ENCODE measurements around the gene TMEM147.

The TMEM147 gene

GRCh38 chr19:35529241-35530218 lies 15.9 kb upstream of the TMEM147 start:
- TF ChIP-seq ZNF274 (IDR thresholded peaks at IDR 0.05; ENCODE audit: low read depth, low read length): no peak
- no peak overlapping the region for H3K4me3 ChIP-seq (ENCODE audit: low read length)

DNA sequence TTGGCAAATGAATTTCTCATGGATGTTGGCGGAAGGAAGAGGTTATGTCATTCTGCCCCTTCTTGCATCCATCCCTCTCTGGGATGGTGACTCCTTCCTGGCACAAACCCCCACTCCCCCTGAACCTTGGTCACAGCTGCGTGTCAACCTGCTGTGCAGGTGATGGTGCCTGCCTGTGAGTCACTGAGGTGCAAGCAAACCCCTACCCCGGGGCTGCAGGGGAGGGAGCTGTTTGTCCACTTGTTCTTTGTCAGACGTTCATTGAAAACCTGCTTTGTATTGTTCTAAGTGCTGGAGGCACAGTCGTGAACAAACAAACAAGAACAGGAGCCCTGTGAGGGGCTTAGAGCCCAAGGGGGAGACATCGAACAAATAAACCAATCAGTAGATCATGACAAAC lies 14.1 kb upstream of the TMEM147 start:
- H3K4me3 ChIP-seq (ENCODE audit: low read length): no peak overlapping the region
- TF ChIP-seq ZNF274 (IDR thresholded peaks at IDR 0.05; ENCODE audit: low read depth, low read length): no peak

DNA sequence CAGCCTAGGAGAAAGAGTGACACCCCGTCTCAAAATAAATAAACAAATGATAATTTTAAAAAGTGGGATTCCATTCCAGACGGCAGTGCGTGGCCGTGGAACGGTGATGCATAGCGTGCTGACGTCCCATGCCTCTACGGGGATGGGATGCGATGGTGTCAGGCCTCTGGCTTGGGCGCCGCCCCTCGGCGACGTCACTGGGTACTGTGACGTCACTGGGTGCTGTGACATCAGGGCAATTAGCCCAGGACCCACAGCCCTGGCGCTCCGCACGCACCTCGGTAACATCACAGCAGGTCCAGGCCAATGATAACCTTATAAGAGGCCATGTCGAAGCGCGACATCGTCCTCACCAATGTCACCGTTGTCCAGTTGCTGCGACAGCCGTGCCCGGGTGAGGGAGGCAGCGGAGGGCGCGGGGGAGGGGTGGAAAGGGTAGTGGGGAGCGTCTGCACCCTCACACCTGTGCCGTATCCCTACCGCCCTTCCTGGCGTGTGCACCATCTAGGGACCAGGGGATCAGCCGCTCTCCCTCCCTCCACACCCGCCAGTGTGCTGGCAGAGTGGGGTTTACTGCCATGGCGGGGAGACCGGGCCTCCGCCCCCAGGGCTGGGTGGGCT lies 12.1 kb upstream of the TMEM147 start, which contains the start of gene GAPDHS:
TSS of gene GAPDHS (plus strand) at position 256 of the 621 bp plus-strand sequence. CDS start at position 328, 72 bp downstream.
- H3K4me3 ChIP-seq (ENCODE audit: low read length): no peak within 1 kb of the TSS
- TF ChIP-seq ZNF274 (IDR thresholded peaks at IDR 0.05; ENCODE audit: low read depth, low read length): no peak

- no peak for TF ChIP-seq ZNF274 (IDR thresholded peaks at IDR 0.05; ENCODE audit: low read depth, low read length)
- no peak overlapping the region for H3K4me3 ChIP-seq (ENCODE audit: low read length)
Measured at GRCh38 chr19:35533822-35534392, 11.5 kb upstream of the TMEM147 start.

GRCh38 chr19:35534803-35535480 lies 10.5 kb upstream of the TMEM147 start:
- H3K4me3 ChIP-seq (ENCODE audit: low read length): no peak overlapping the region
- TF ChIP-seq ZNF274 (IDR thresholded peaks at IDR 0.05; ENCODE audit: low read depth, low read length): no peak

GRCh38 chr19:35539314-35539713 lies 6.1 kb upstream of the TMEM147 start:
- H3K4me3 ChIP-seq (ENCODE audit: low read length): no peak overlapping the region
- TF ChIP-seq ZNF274 (IDR thresholded peaks at IDR 0.05; ENCODE audit: low read depth, low read length): no peak

- TF ChIP-seq ZNF274 (IDR thresholded peaks at IDR 0.05; ENCODE audit: low read depth, low read length): no peak
- no peak overlapping the region for H3K4me3 ChIP-seq (ENCODE audit: low read length)
Measured at GRCh38 chr19:35539850-35540249, 5.6 kb upstream of the TMEM147 start.

- TF ChIP-seq ZNF274 (IDR thresholded peaks at IDR 0.05; ENCODE audit: low read depth, low read length): no peak
- H3K4me3 ChIP-seq (ENCODE audit: low read length): no peak overlapping the region
Measured at GRCh38 chr19:35540356-35540927, 5.0 kb upstream of the TMEM147 start.

- TF ChIP-seq ZNF274 (IDR thresholded peaks at IDR 0.05; ENCODE audit: low read depth, low read length): no peak
- H3K4me3 ChIP-seq (ENCODE audit: low read length): no peak overlapping the region
Measured at GRCh38 chr19:35542209-35542608, 3.2 kb upstream of the TMEM147 start.

DNA sequence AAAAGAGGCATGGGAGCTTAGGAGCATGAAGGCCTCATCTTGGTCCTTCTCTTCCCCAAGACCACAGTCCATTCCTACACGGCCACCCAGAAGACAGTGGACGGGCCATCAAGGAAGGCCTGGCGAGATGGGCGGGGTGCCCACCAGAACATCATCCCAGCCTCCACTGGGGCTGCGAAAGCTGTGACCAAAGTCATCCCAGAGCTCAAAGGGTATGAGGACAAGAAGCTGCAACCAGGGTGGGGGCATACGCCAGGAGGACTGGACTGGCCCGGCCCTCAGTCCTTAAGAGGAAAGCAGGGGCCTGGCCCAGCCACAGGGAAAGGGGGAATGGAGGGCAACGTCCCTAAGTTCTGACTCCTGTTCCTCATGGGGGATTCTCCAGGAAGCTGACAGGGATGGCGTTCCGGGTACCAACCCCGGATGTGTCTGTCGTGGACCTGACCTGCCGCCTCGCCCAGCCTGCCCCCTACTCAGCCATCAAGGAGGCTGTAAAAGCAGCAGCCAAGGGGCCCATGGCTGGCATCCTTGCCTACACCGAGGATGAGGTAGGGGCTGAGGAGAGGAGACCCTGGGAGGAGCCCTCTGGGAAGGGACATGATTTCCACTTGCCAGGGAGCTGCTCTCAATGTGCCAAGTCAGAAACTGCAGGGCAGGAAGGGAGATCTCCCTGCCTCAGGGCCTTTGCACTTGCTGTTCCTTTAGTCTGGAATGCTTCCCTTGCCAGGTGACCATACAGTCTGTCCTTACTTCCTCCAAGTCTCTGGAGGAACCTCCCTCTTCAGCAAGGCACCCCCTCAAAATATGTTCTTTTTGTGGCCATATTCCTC lies 1.9 kb upstream of the TMEM147 start:
- H3K4me3 ChIP-seq (ENCODE audit: low read length): no peak overlapping the region
- no peak for TF ChIP-seq ZNF274 (IDR thresholded peaks at IDR 0.05; ENCODE audit: low read depth, low read length)

- TF ChIP-seq ZNF274 (IDR thresholded peaks at IDR 0.05; ENCODE audit: low read depth, low read length): no peak
- H3K4me3 ChIP-seq (ENCODE audit: low read length): peak overlapping the region; percentile 83
Measured at GRCh38 chr19:35544110-35544802, 1.2 kb upstream of the TMEM147 start.

GRCh38 chr19:35545855-35546381 lies 492 bp downstream of the TMEM147 start:
- no peak for TF ChIP-seq ZNF274 (IDR thresholded peaks at IDR 0.05; ENCODE audit: low read depth, low read length)
- peak overlapping the region; percentile 83 for H3K4me3 ChIP-seq (ENCODE audit: low read length)

Measured in GM08714 (cell line).